ENCODE results near the gene SKP2. TPM values are rescaled to one million over a fixed set of nuclear protein-coding genes. Genes with fewer than 3 reads are reported as not detected.

The SKP2 gene
- total RNA-seq: 8.8 and 9.5 TPM in 2 replicates

GRCh38 chr5:36151434-36152323, at the start of gene SKP2, which contains the start of gene LMBRD2:
TSS of gene SKP2 (plus strand) at chr5:36152111. CDS start at chr5:36152263, 152 bp downstream.
TSS of gene LMBRD2 (minus strand) at chr5:36151887. CDS start at chr5:36143349, 8,538 bp downstream.
- Histone ChIP-seq H3K4me3 (ENCODE audit: low read depth, low read length) (peak within 1 kb of the TSS; percentile 74), H3K36me3 (ENCODE audit: control insufficient read depth, insufficient read depth, low read length) (no peaks in the 10 kb centered on the region), H3K27me3 (ENCODE audit: control insufficient read depth, insufficient read depth, low read length) (no peaks in the 10 kb centered on the region)
- FAIRE-seq: no peak
- DNase-seq (ENCODE audit: low read depth): peak; percentile 96
- no peak for TF ChIP-seq CTCF (IDR thresholded peaks at IDR 0.05; ENCODE audit: insufficient read depth, low read length, severe bottlenecking)

GRCh38 chr5:36105819-36106218, 46.1 kb upstream of the SKP2 start:
- H3K4me3 ChIP-seq (ENCODE audit: low read depth, low read length): no peak overlapping the region
- H3K27me3 ChIP-seq (ENCODE audit: control insufficient read depth, insufficient read depth, low read length): no peaks in the 10 kb centered on the region
- no peak for TF ChIP-seq CTCF (IDR thresholded peaks at IDR 0.05; ENCODE audit: insufficient read depth, low read length, severe bottlenecking)
- no peak for FAIRE-seq
- no peak for DNase-seq (ENCODE audit: low read depth)
- H3K36me3 ChIP-seq (ENCODE audit: control insufficient read depth, insufficient read depth, low read length): no peaks in the 10 kb centered on the region

- Histone ChIP-seq H3K27me3 (ENCODE audit: control insufficient read depth, insufficient read depth, low read length) (no peaks in the 10 kb centered on the region), H3K36me3 (ENCODE audit: control insufficient read depth, insufficient read depth, low read length) (no peaks in the 10 kb centered on the region), H3K4me3 (ENCODE audit: low read depth, low read length) (no peak overlapping the region)
- DNase-seq (ENCODE audit: low read depth) (peak; percentile 35), FAIRE-seq (no peak)
- TF ChIP-seq CTCF (IDR thresholded peaks at IDR 0.05; ENCODE audit: insufficient read depth, low read length, severe bottlenecking): no peak
These were observed 43.0 kb upstream of the SKP2 start for GRCh38 chr5:36108758-36109460.

DNA sequence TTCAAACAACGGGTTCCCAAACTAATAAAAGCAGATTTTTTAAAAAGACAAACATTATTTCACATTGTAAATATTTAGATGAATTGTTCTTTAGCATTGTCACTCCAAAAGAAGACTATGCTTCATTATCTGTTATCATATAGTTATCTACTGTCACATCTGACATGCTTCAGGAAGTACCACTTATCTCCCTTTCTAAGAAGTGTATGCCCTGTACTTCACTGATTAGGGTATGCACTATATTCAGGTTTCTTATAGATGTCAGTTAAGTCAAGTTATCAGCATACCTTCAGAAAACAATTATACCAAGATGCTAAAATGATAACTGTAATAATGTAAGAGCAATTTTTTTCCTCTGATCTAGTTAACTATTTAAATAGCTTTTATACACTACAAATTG, 40.7 kb upstream of the SKP2 start:
- Histone ChIP-seq H3K36me3 (ENCODE audit: control insufficient read depth, insufficient read depth, low read length) (no peaks in the 10 kb centered on the region), H3K4me3 (ENCODE audit: low read depth, low read length) (no peak overlapping the region), H3K27me3 (ENCODE audit: control insufficient read depth, insufficient read depth, low read length) (no peaks in the 10 kb centered on the region)
- DNase-seq (ENCODE audit: low read depth) (no peak), FAIRE-seq (no peak)
- TF ChIP-seq CTCF (IDR thresholded peaks at IDR 0.05; ENCODE audit: insufficient read depth, low read length, severe bottlenecking): no peak

DNA sequence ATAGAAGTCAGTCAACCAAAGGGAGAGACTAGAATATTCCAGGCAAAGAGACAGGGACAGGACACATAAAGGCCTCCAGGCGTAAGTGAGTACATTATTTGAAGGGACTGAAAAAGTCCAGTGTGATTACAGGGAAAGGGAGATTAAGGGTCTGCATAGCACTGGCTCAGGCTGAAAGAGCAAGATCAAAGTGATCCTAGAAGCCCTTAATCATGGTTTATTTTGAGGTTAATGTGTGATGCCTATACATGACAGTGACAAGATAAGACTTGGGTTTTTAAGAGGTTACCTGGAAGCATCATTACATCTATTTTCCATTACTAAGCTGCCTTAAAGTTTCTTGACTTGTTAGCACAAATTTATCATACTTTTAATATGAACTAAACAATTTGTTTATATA, 26.0 kb upstream of the SKP2 start:
- TF ChIP-seq CTCF (IDR thresholded peaks at IDR 0.05; ENCODE audit: insufficient read depth, low read length, severe bottlenecking): no peak
- Histone ChIP-seq H3K4me3 (ENCODE audit: low read depth, low read length) (no peak overlapping the region), H3K27me3 (ENCODE audit: control insufficient read depth, insufficient read depth, low read length) (no peaks in the 10 kb centered on the region), H3K36me3 (ENCODE audit: control insufficient read depth, insufficient read depth, low read length) (no peaks in the 10 kb centered on the region)
- DNase-seq (ENCODE audit: low read depth) (no peak), FAIRE-seq (no peak)

Data from bronchial epithelial cell (primary cell).